HAP-1 (cell line): ENCODE data around the gene SMARCA1.
"Not testable (repeated sequence)": the region's sequence is repeated elsewhere in the genome, so short reads cannot be mapped to it uniquely, and the experiment has no call there.

Experiments
- DNase-seq, 2 experiments: peaks; one replicate each; pipeline ENCODE4 v3.0.0-alpha.2; 2016 to 2020; ENCODE audit warnings: low spot score in 2 of 2
- H3K27me3 ChIP-seq: fragments of 250-450 bp; sonication (Bioruptor Pico); 2 replicates; pipeline ENCODE4 v1.5.1; 2020; ENCODE audit warnings: low read depth, mild to moderate bottlenecking, moderate library complexity
- H3K36me3 ChIP-seq: fragments of 250-450 bp; sonication (Bioruptor Pico); replicated peaks from 2 replicates; pipeline ENCODE4 v1.5.1; 2020; ENCODE audit warnings: mild to moderate bottlenecking
- H3K4me1 ChIP-seq: fragments of 250-450 bp; sonication (Bioruptor Pico); 2 replicates; pipeline ENCODE4 v1.5.1; 2020; ENCODE audit warnings: mild to moderate bottlenecking
- H3K4me3 ChIP-seq: fragments of 250-450 bp; sonication (Bioruptor Pico); 2 replicates; pipeline ENCODE4 v1.5.1; 2020; ENCODE audit warnings: mild to moderate bottlenecking, moderate library complexity
- H3K9me3 ChIP-seq: fragments of 250-450 bp; sonication (Bioruptor Pico); 2 replicates; pipeline ENCODE4 v1.5.1; 2020; ENCODE audit warnings: mild to moderate bottlenecking, moderate library complexity
- in situ Hi-C: fragments of 300-500 bp; cut with MboI; formaldehyde crosslinking; loops from 3 replicates; pipeline ENCODE4 v1.14.3; 2020; ENCODE audit warnings: low sequenced_read_pairs, inconsistent platforms, mixed read lengths

The SMARCA1 gene

GRCh38 chrX:129523079-129523911 is at the start of gene SMARCA1:
TSS of gene SMARCA1 (minus strand) at chrX:129523490. CDS start at chrX:129523370, 120 bp downstream.
- H3K9me3 ChIP-seq, result no peaks in the 10 kb centered on the region
- no peaks in the 10 kb centered on the region for H3K36me3 ChIP-seq
- H3K27me3 ChIP-seq, result no peaks in the 10 kb centered on the region
- peak; percentile 77 to 87 for DNase-seq
- H3K4me1 ChIP-seq, result peaks cover 25% of the 10 kb centered on the region
- H3K4me3 ChIP-seq, result peak within 1 kb of the TSS; percentile 94
- in situ Hi-C loops, result no loop called here

- DNase-seq, result no peak
- peaks cover 65% of the 10 kb centered on the region for H3K36me3 ChIP-seq
- peaks cover 15% of the 10 kb centered on the region for H3K4me1 ChIP-seq
- H3K4me3 ChIP-seq, result no peak overlapping the region
- in situ Hi-C loops, result no loop called here
- H3K9me3 ChIP-seq, result no peaks in the 10 kb centered on the region
- no peaks in the 10 kb centered on the region for H3K27me3 ChIP-seq
Measured at GRCh38 chrX:129572422-129572821, 49.1 kb upstream of the SMARCA1 start.

GRCh38 chrX:129568349-129568748 is 45.1 kb upstream of the SMARCA1 start:
- DNase-seq, result no peak
- H3K9me3 ChIP-seq, result no peaks in the 10 kb centered on the region
- in situ Hi-C loops, result no loop called here

GRCh38 chrX:129566073-129566472 is 42.8 kb upstream of the SMARCA1 start:
- in situ Hi-C loops, result no loop called here
- H3K36me3 ChIP-seq, result peaks cover 81% of the 10 kb centered on the region
- no peak overlapping the region for H3K4me3 ChIP-seq
- H3K27me3 ChIP-seq, result no peaks in the 10 kb centered on the region
- no peak for DNase-seq
- H3K4me1 ChIP-seq, result no peaks in the 10 kb centered on the region
- no peaks in the 10 kb centered on the region for H3K9me3 ChIP-seq

More at GRCh38 chrX:129568349-129568748, 45.1 kb upstream of the SMARCA1 start:
- no peaks in the 10 kb centered on the region for H3K27me3 ChIP-seq
- H3K4me3 ChIP-seq, result no peak overlapping the region
- H3K4me1 ChIP-seq, result no peaks in the 10 kb centered on the region
- peaks cover 73% of the 10 kb centered on the region for H3K36me3 ChIP-seq

- Histone ChIP-seq H3K36me3 (peaks cover 84% of the 10 kb centered on the region), H3K4me1 (no peaks in the 10 kb centered on the region), H3K27me3 (no peaks in the 10 kb centered on the region), H3K4me3 (no peak overlapping the region), H3K9me3 (no peaks in the 10 kb centered on the region)
- no peak for DNase-seq
- in situ Hi-C loops, result no loop called here
Measured at GRCh38 chrX:129565046-129565650, 41.9 kb upstream of the SMARCA1 start.

- DNase-seq, in situ Hi-C loops, H3K4me3 ChIP-seq, H3K27me3 ChIP-seq, H3K4me1 ChIP-seq, H3K9me3 ChIP-seq: not testable (repeated sequence)
- peaks cover 86% of the 10 kb centered on the region for H3K36me3 ChIP-seq
Measured at GRCh38 chrX:129564345-129564744, 41.1 kb upstream of the SMARCA1 start.

GRCh38 chrX:129561453-129561852 is 38.2 kb upstream of the SMARCA1 start:
- in situ Hi-C loops, result no loop called here
- Histone ChIP-seq H3K4me3 (no peak overlapping the region), H3K36me3 (peaks cover 82% of the 10 kb centered on the region), H3K27me3 (no peaks in the 10 kb centered on the region), H3K4me1 (no peaks in the 10 kb centered on the region), H3K9me3 (no peaks in the 10 kb centered on the region)
- DNase-seq, result no peak

GRCh38 chrX:129559783-129560182 is 36.5 kb upstream of the SMARCA1 start:
- H3K4me3 ChIP-seq, result no peak overlapping the region
- in situ Hi-C loops, result no loop called here
- H3K36me3 ChIP-seq, result peaks cover 65% of the 10 kb centered on the region
- H3K9me3 ChIP-seq, result no peaks in the 10 kb centered on the region
- DNase-seq, result no peak
- H3K4me1 ChIP-seq, result no peaks in the 10 kb centered on the region
- H3K27me3 ChIP-seq, result no peaks in the 10 kb centered on the region

- no peaks in the 10 kb centered on the region for H3K27me3 ChIP-seq
- H3K36me3 ChIP-seq, result peaks cover 66% of the 10 kb centered on the region
- in situ Hi-C loops, result no loop called here
- DNase-seq, result no peak
- H3K4me3 ChIP-seq, result no peak overlapping the region
- H3K4me1 ChIP-seq, result no peaks in the 10 kb centered on the region
- H3K9me3 ChIP-seq, result no peaks in the 10 kb centered on the region
Measured at GRCh38 chrX:129557844-129558480, 34.7 kb upstream of the SMARCA1 start.

- no peak for DNase-seq
- Histone ChIP-seq H3K27me3 (no peaks in the 10 kb centered on the region), H3K36me3 (peaks cover 54% of the 10 kb centered on the region), H3K9me3 (no peaks in the 10 kb centered on the region), H3K4me1 (no peaks in the 10 kb centered on the region), H3K4me3 (no peak overlapping the region)
- in situ Hi-C loops, result no loop called here
Measured at GRCh38 chrX:129556806-129557315, 33.6 kb upstream of the SMARCA1 start.

- peaks cover 37% of the 10 kb centered on the region for H3K36me3 ChIP-seq
Measured at GRCh38 chrX:129554816-129555215, 31.5 kb upstream of the SMARCA1 start.

GRCh38 chrX:129553619-129554288 is 30.5 kb upstream of the SMARCA1 start:
- no peaks in the 10 kb centered on the region for H3K27me3 ChIP-seq
- H3K4me3 ChIP-seq, result no peak overlapping the region
- in situ Hi-C loops, result no loop called here
- peaks cover 34% of the 10 kb centered on the region for H3K36me3 ChIP-seq
- no peak for DNase-seq
- H3K9me3 ChIP-seq, result no peaks in the 10 kb centered on the region
- peaks cover 9% of the 10 kb centered on the region for H3K4me1 ChIP-seq

More at GRCh38 chrX:129554816-129555215, 31.5 kb upstream of the SMARCA1 start:
- H3K4me3 ChIP-seq, H3K27me3 ChIP-seq, H3K9me3 ChIP-seq, H3K4me1 ChIP-seq, DNase-seq, in situ Hi-C loops: not testable (repeated sequence)

- H3K36me3 ChIP-seq, result peaks cover 40% of the 10 kb centered on the region
- in situ Hi-C loops, result no loop called here
- peak in 1 of 2 experiments; percentile 39 for DNase-seq
- no peak overlapping the region for H3K4me3 ChIP-seq
- peaks cover 12% of the 10 kb centered on the region for H3K4me1 ChIP-seq
- H3K9me3 ChIP-seq, result no peaks in the 10 kb centered on the region
- H3K27me3 ChIP-seq, result no peaks in the 10 kb centered on the region
Measured at GRCh38 chrX:129549124-129549523, 25.8 kb upstream of the SMARCA1 start.
